SK-N-MC (cell line): ENCODE results near the gene CCDC197.

Experiments used
- DNase-seq: peaks from one replicate; pipeline ENCODE4 v3.0.0-alpha.2; 2011; ENCODE audit warnings: low read depth, low spot score
- H3K27ac ChIP-seq: fragments of 200-600 bp; sonication (generic); 2 replicates; pipeline ENCODE4 v1.5.1; 2016; ENCODE audit warnings: mixed run types
- H3K36me3 ChIP-seq: fragments of 200-600 bp; sonication (generic); 2 replicates; pipeline ENCODE4 v1.6.1; 2017; ENCODE audit warnings: antibody characterized with exemption, low read length, mixed read lengths; ENCODE audit not compliant: insufficient read depth
- H3K4me3 ChIP-seq: fragments of 200-600 bp; sonication (generic); 2 replicates; pipeline ENCODE4 v1.5.1; 2016
- H3K9ac ChIP-seq: fragments of 200-600 bp; sonication (generic); 2 replicates; pipeline ENCODE4 v1.8.0; 2017; ENCODE audit warnings: mixed run types, mixed read lengths; ENCODE audit not compliant: insufficient read length
- H3K9me3 ChIP-seq: fragments of 200-600 bp; sonication (generic); 2 replicates; pipeline ENCODE4 v1.6.1; 2017; ENCODE audit warnings: low read depth, mild to moderate bottlenecking, antibody characterized with exemption, low read length, moderate library complexity, mixed read lengths
- EZH2 ChIP-seq: fragments of 200-600 bp; sonication (generic); IDR thresholded peaks from one replicate; pipeline ENCODE4 v1.6.1; 2017; ENCODE audit warnings: antibody characterized with exemption
- FOXP2 ChIP-seq: optimal IDR thresholded peaks from 2 replicates; pipeline ENCODE3; 2011; ENCODE audit warnings: mild to moderate bottlenecking, moderate library complexity; ENCODE audit not compliant: insufficient read depth; ENCODE audit errors: extremely low read length, control extremely low read depth
- POLR2AphosphoS5 ChIP-seq: IDR thresholded peaks from 2 replicates; pipeline ENCODE4 v1.6.1; 2012; ENCODE audit warnings: mild to moderate bottlenecking, low read depth, low read length, borderline replicate concordance

Gene CCDC197

DNA sequence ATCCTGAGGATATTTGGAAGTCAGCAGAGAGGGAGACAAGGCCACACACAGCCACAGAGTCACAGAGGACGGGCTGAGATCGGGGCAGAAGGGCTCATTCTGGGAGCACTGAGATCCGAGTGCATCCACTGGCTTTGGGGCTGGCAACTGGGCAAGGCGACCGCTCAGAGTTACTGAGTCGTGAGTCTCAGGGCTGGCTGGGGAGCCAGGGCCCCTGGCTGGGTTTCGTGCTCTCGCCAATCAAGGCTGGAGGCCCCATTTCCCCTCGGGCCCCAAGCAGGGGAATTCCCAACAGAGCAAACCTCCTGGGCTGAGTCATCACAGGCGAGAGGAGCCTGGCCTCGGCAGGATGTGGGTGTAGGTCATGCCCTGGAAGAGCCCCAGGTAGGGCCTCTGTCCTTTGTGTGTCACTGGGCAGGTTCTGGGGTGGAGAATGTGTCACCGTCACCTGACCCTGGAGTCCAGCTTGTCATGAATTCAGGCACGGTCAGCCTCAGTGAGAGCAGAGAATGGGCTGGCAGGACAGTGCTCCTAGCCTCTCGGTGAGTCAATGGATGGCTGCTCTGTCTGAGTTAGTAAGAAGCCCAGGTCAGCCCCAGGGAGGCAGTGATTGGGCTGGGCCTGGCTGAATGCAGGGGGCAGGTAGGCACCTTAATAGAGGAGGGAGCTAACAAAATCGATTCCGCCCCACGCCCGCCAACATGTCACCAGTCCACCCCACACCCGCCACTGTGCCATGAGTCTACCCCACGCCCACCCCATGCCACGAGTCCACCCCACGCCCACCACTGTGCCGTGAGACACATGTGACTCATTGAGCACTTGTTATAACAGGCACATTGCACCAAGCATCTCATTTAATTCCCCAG is 37.6 kb upstream of the CCDC197 start:
- DNase-seq, result no peak
- Histone ChIP-seq H3K9ac (no peak overlapping the region), H3K9me3 (no peaks in the 10 kb centered on the region), H3K27ac (no peak overlapping the region), H3K36me3 (no peaks in the 10 kb centered on the region), H3K4me3 (no peak overlapping the region)
- TF ChIP-seq EZH2, result no peak

- TF ChIP-seq EZH2 (no peak), POLR2AphosphoS5 (no peak), FOXP2 (no peak)
- Histone ChIP-seq H3K9me3 (no peaks in the 10 kb centered on the region), H3K36me3 (no peaks in the 10 kb centered on the region), H3K27ac (no peak overlapping the region), H3K9ac (no peak overlapping the region), H3K4me3 (no peak overlapping the region)
- no peak for DNase-seq
These were observed 37.0 kb upstream of the CCDC197 start for GRCh38 chr14:93960108-93960475.

- H3K27ac ChIP-seq, result no peak overlapping the region
- no peaks in the 10 kb centered on the region for H3K36me3 ChIP-seq
- no peak overlapping the region for H3K9ac ChIP-seq
- no peak overlapping the region for H3K4me3 ChIP-seq
- no peak for TF ChIP-seq POLR2AphosphoS5
- no peak for TF ChIP-seq FOXP2
- no peak for TF ChIP-seq EZH2
- H3K9me3 ChIP-seq, result no peaks in the 10 kb centered on the region
- DNase-seq, result no peak
These were observed 36.2 kb upstream of the CCDC197 start for GRCh38 chr14:93960774-93961438.

GRCh38 chr14:93961620-93962019 is 35.5 kb upstream of the CCDC197 start:
- Histone ChIP-seq H3K27ac (no peak overlapping the region), H3K4me3 (no peak overlapping the region), H3K9ac (no peak overlapping the region), H3K36me3 (no peaks in the 10 kb centered on the region), H3K9me3 (no peaks in the 10 kb centered on the region)
- no peak for DNase-seq
- TF ChIP-seq POLR2AphosphoS5, result no peak
- no peak for TF ChIP-seq EZH2
- TF ChIP-seq FOXP2, result no peak

DNA sequence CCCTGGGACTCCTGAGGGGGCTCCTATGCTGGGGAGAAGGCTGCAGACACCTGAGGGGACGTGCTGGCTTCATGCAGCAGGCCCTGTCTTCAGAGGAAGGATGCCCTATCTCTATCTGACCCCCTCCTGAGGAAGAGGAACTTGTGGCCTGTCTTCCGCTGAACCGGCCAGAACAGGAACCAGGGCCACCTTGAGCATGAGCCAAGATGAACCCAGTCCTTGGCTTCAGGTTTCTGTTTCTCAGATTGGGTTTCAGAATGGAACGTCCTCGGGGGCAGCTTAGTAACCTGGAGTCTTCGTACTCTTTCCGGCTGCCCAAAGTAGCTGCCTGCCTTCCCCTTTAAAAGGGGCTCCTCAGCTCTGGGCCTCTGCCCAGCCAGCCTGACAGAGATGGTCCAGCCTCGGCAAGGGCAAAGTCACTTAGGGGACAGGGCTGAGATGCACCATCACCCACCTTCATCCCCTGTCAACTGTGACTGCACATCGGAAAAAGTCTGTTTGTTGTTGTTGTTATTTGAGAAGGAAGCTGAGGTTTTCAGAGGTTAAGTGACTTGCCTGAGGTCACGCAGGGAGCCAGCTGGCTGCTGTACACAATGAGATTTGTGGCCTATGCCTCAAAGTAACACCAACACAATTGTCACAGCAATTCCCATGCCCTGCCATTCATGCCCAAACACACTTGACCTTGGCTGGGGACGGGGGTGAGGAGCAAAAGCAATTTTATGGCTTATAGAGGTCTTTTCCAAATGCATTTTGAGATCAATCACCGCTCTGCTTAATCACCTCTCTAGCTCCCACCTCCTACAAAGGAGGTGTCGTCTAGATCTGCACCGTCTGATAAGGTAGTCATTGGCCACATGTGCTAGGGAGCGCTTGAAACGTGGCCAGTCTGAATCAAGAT is 34.1 kb upstream of the CCDC197 start:
- Histone ChIP-seq H3K36me3 (no peaks in the 10 kb centered on the region), H3K4me3 (no peak overlapping the region), H3K9ac (no peak overlapping the region), H3K27ac (no peak overlapping the region), H3K9me3 (no peaks in the 10 kb centered on the region)
- no peak for DNase-seq
- no peak for TF ChIP-seq FOXP2

DNA sequence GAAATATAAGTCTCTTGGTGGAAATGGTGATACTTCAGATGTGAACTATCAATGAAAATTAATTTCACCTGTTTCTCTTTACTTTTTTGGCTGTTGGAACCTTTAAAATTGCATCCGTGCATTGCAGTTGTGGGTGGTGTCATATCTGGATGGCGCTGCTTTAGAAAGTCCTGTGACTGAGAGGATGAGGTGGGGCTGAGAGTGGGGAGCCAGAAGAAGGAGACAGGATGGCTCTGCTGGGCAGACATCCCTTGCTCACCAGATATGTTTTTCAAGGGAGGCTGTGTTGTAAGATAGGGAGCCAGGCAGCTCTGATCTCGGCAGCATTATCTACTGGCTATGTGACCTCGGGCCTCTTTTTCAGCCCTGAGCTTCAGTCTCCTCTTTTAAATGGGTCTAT is 33.4 kb upstream of the CCDC197 start:
- no peaks in the 10 kb centered on the region for H3K36me3 ChIP-seq
- no peak overlapping the region for H3K27ac ChIP-seq
- TF ChIP-seq EZH2 (no peak), POLR2AphosphoS5 (no peak), FOXP2 (no peak)
- H3K9ac ChIP-seq, result no peak overlapping the region
- no peak overlapping the region for H3K4me3 ChIP-seq
- DNase-seq, result no peak
- H3K9me3 ChIP-seq, result no peaks in the 10 kb centered on the region

DNA sequence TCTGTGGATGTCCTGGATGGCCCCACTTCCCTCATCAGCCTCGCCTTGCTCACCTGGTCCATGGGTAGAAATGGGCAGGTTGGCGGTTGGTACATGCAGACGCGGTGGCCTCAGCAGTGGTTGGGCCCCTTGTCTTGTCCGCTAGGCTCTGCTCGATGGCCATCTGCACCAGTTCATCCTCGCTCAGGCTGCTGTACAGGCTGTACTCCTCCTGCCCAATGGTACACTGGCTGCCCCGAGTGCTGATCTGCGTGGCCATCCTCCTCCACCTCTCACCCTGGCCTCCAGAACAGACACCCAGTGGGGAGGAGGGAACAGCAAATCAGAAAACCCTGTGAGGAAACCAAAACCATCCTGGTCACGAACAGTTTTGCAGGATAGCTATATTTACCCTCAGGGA is 32.8 kb upstream of the CCDC197 start:
- no peak overlapping the region for H3K9ac ChIP-seq
- no peak overlapping the region for H3K4me3 ChIP-seq
- no peaks in the 10 kb centered on the region for H3K36me3 ChIP-seq
- no peak overlapping the region for H3K27ac ChIP-seq
- TF ChIP-seq EZH2 (no peak), FOXP2 (no peak), POLR2AphosphoS5 (no peak)
- no peaks in the 10 kb centered on the region for H3K9me3 ChIP-seq
- DNase-seq, result no peak

- Histone ChIP-seq H3K4me3 (no peak overlapping the region), H3K9ac (no peak overlapping the region), H3K36me3 (no peaks in the 10 kb centered on the region), H3K27ac (no peak overlapping the region), H3K9me3 (no peaks in the 10 kb centered on the region)
- DNase-seq, result no peak
- TF ChIP-seq EZH2 (no peak), POLR2AphosphoS5 (no peak), FOXP2 (no peak)
These were observed 32.2 kb upstream of the CCDC197 start for GRCh38 chr14:93964820-93965286.
